GM12878 (cell line): ENCODE results near the gene MYO7B. TPM values are rescaled to one million over a fixed set of nuclear protein-coding genes. Genes with fewer than 3 reads are reported as not detected.
A peak's percentile ranks its signal among the peaks of the same experiment; 100 is the strongest.

Experiments used
- ATAC-seq: fragments of 200-7000 bp; cut with Tn5 transposase; 3 replicates; pipeline ENCODE4 v1.9.1; 2020; ENCODE audit warnings: mild to moderate bottlenecking, moderate library complexity
- BruUV-seq: library from RNA; stranded (reverse); fragments of 400-500 nt; replicated peaks from 2 replicates; lab custom pipeline; 2021; lab: Mats Ljungman, UMichigan
- CTCF ChIA-PET: fragments of 300-600 bp; sonication (Branson Sonifier 250); formaldehyde crosslinking; extraction: SDS; loops from one replicate; lab custom pipeline; 2021; ENCODE audit warnings: inconsistent platforms; lab: Yijun Ruan, JAX
- POLR2A ChIA-PET: fragments of 350-600 bp; formaldehyde crosslinking; extraction: SDS; loops from one replicate; lab custom pipeline; 2021; ENCODE audit warnings: inconsistent platforms; lab: Charles Lee
- RAD21 ChIA-PET: fragments of 300-600 bp; sonication (Branson Sonifier 250); formaldehyde crosslinking; loops from one replicate; lab custom pipeline; 2023; ENCODE audit warnings: antibody characterized with exemption; ENCODE audit not compliant: unreplicated experiment; lab: Charles Lee
- SMC1A ChIA-PET: fragments of 300-600 bp; sonication (Branson Sonifier 250); formaldehyde crosslinking; loops from one replicate; lab custom pipeline; 2023; ENCODE audit not compliant: unreplicated experiment, uncharacterized antibody; lab: Charles Lee
- DNase-seq: peaks from one replicate; pipeline ENCODE4 v3.0.0-alpha.2; 2011; ENCODE audit warnings: low read depth, low spot score
- FAIRE-seq: peaks from 3 replicates; lab custom pipeline; 2011; peaks lifted over from hg19 to GRCh38; lab: Jason Lieb, UNC
- H2AFZ ChIP-seq: 2 replicates; pipeline ENCODE4 v1.6.0; 2011; ENCODE audit warnings: low read depth, low read length, control low read depth; ENCODE audit not compliant: control insufficient read depth
- H3K27ac ChIP-seq: 2 replicates; pipeline ENCODE4 v1.5.1; 2011; ENCODE audit warnings: control low read depth; ENCODE audit not compliant: control insufficient read depth, insufficient read depth
- H3K27me3 ChIP-seq, 2 experiments: replicated peaks in 1 of 2; 2 replicates each; pipeline versions ENCODE4 v1.6.0 to v1.6.1; 2011; ENCODE audit warnings: low read length in 1 of 2; ENCODE audit not compliant: control insufficient read depth in 2 of 2, insufficient read depth in 2 of 2
- H3K36me3 ChIP-seq, 2 experiments: 2 replicates each; pipeline ENCODE4 v1.5.1; 2011; ENCODE audit warnings: low read length in 1 of 2; ENCODE audit not compliant: control insufficient read depth in 2 of 2, insufficient read depth in 2 of 2
- H3K4me1 ChIP-seq: 2 replicates; pipeline ENCODE4 v1.6.1; 2011; ENCODE audit warnings: mild to moderate bottlenecking, low read length, moderate library complexity, mixed read lengths; ENCODE audit not compliant: control insufficient read depth, insufficient read depth
- H3K4me2 ChIP-seq: 2 replicates; pipeline ENCODE4 v1.6.0; 2011; ENCODE audit warnings: control low read depth; ENCODE audit not compliant: control insufficient read depth, insufficient read depth
- H3K4me3 ChIP-seq: fragments of 200-600 bp; sonication (generic); 2 replicates; pipeline ENCODE4 v1.5.1; 2016
- H3K79me2 ChIP-seq: 2 replicates; pipeline ENCODE4 v1.6.0; 2011; ENCODE audit warnings: low read length; ENCODE audit not compliant: control insufficient read depth, insufficient read depth
- H3K9ac ChIP-seq: 2 replicates; pipeline ENCODE4 v1.8.0; 2011; ENCODE audit warnings: low read length, control low read depth, mixed read lengths; ENCODE audit not compliant: control insufficient read depth, insufficient read depth
- H3K9me3 ChIP-seq: replicated peaks from 3 replicates; pipeline ENCODE4 v1.5.1; 2011; ENCODE audit warnings: mild to moderate bottlenecking, low read length; ENCODE audit not compliant: control insufficient read depth, insufficient read depth
- H4K20me1 ChIP-seq: 2 replicates; pipeline ENCODE4 v1.6.0; 2011; ENCODE audit not compliant: control insufficient read depth, insufficient read depth
- CBX5 ChIP-seq: sonication (generic); IDR thresholded peaks from 2 replicates; pipeline ENCODE4 v1.6.1; 2016; ENCODE audit warnings: low read depth, moderate library complexity, mild to moderate bottlenecking, inconsistent platforms
- RFX5 ChIP-seq: IDR thresholded peaks from 2 replicates; pipeline ENCODE4 v1.6.1; 2011; ENCODE audit warnings: low read depth, low read length, improper control_type of control experiment
- SRF ChIP-seq, 2 experiments: IDR thresholded peaks; 2 replicates each; pipeline ENCODE4 v1.6.1; 2011; ENCODE audit warnings: low read depth in 2 of 2, low read length in 2 of 2, mild to moderate bottlenecking in 1 of 2, moderate library complexity in 1 of 2
- ZNF217 ChIP-seq: fragments of 450-650 bp; IDR thresholded peaks from 2 replicates; pipeline ENCODE4 v1.6.1; 2017; ENCODE audit warnings: antibody characterized with exemption, mild to moderate bottlenecking
- WGBS: methylation state at CpG from one replicate; pipeline ENCODE4 v1.1.6; 2016; ENCODE audit warnings: low lambda C conversion rate; ENCODE audit not compliant: insufficient replicate concordance, insufficient coverage; ENCODE audit errors: missing lambda C conversion rate; 5-methylcytosine and 5-hydroxymethylcytosine counted together
- in situ Hi-C: fragments of 300-500 bp; cut with MboI; formaldehyde crosslinking; loops from 9 replicates; pipeline ENCODE4 v1.14.3; 2018; ENCODE audit warnings: mixed read lengths
- intact Hi-C: fragments of 100-400 bp; cut with micrococcal nuclease; formaldehyde crosslinking; loops from one replicate; pipeline ENCODE4 v1.14.2; 2022; ENCODE audit not compliant: unreplicated experiment
- polyA plus RNA-seq, 11 experiments: library from polyadenylated mRNA; depleted of rRNA in 4 of 11; unstranded in 6 of 11; stranded (reverse) in 5 of 11; fragments of >200 nt; fragmentation: Nextera tagmentation in 4 of 11; fragmentation: Illumina TruSeq in 1 of 11; extraction: Ambion mirVana in 4 of 11; extraction: Trizol in 1 of 11; gene quantifications; 1 replicate in 1 of 11; 2 replicates in 10 of 11; pipeline versions ENCODE4 v1.2.1 to v1.2.3, GENCODE V29; 2011 to 2016; ENCODE audit warnings: inconsistent platforms in 2 of 11, missing spikeins in 2 of 11, low read depth in 1 of 11
- total RNA-seq, 4 experiments: library from RNA; depleted of rRNA in 3 of 4; stranded (reverse); fragments of >200 nt in 3 of 4; fragmentation: Illumina TruSeq in 1 of 4; extraction: Trizol in 1 of 4; gene quantifications; 2 replicates each; pipeline versions ENCODE4 v1.2.1 to v1.2.3, GENCODE V29; 2013 to 2021
- TF ChIP-seq, protein P1 (sequence below): fragments of 150-350 bp; IDR thresholded peaks from 2 replicates; pipeline ENCODE4 v1.6.1; 2016; ENCODE audit warnings: low read depth, low read length

Gene MYO7B
- total and polyA plus RNA-seq, 10 of the 15 experiments (the other 5 are each of a cell fraction or from before 2014, with no cell fraction given): 0.08 to 4.8 (median 1.2) TPM

DNA sequence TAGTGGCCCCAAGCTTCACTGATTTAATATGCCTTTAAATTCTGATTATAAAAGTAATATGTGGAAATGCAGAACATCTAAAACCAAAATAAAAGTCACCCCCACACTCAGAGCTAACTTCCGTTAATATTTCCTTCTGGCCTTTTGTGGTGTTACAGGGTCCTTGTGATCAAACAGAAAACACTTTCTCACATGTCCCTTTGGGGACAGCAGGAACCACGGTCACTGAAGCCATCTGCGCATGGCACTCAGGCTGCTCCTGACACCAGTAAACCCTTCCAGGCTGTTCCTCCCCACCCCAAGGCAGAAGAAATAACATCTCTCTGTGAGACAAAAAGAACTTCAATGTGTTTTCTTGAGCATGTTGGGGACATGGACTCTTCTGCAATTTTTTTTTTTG, 85.4 kb downstream of the MYO7B start:
- intact Hi-C loops: no loop called here

More for the DNA sequence above, 85.4 kb downstream of the MYO7B start:
- Histone ChIP-seq H3K4me2 (no peak overlapping the region), H3K9ac (no peak overlapping the region), H3K27me3 (no peaks in the 10 kb centered on the region), H4K20me1 (no peaks in the 10 kb centered on the region), H3K79me2 (no peaks in the 10 kb centered on the region), H3K36me3 (no peaks in the 10 kb centered on the region), H2AFZ (no peak overlapping the region), H3K4me1 (no peaks in the 10 kb centered on the region), H3K9me3 (no peaks in the 10 kb centered on the region), H3K27ac (no peak overlapping the region), H3K4me3 (no peak overlapping the region)
- WGBS: 22% methylated on average over 3 of the region's 3 CpGs
- ChIA-PET SMC1A (interaction anchor here (1.6 kb wide), 1 partner anchor 30 kb away, joined by 3 read pairs; no protein-coding TSS in a partner anchor), POLR2A (no interaction called here), CTCF (interaction anchor here (1.1 kb wide), 1 partner anchor 30 kb away, joined by 7 read pairs; no protein-coding TSS in a partner anchor), RAD21 (no interaction called here)
- DNase-seq: no peak
- TF ChIP-seq CBX5 (no peak), RFX5 (no peak), SRF (IDR thresholded peaks at IDR 0.05; ENCODE audit: low read depth in 2 of 2, low read length in 2 of 2) (peak in 1 of 2 experiments; percentile 72; a peak in 2 of 4 replicates), ZNF217 (no peak)
- TF ChIP-seq, protein P1, sequence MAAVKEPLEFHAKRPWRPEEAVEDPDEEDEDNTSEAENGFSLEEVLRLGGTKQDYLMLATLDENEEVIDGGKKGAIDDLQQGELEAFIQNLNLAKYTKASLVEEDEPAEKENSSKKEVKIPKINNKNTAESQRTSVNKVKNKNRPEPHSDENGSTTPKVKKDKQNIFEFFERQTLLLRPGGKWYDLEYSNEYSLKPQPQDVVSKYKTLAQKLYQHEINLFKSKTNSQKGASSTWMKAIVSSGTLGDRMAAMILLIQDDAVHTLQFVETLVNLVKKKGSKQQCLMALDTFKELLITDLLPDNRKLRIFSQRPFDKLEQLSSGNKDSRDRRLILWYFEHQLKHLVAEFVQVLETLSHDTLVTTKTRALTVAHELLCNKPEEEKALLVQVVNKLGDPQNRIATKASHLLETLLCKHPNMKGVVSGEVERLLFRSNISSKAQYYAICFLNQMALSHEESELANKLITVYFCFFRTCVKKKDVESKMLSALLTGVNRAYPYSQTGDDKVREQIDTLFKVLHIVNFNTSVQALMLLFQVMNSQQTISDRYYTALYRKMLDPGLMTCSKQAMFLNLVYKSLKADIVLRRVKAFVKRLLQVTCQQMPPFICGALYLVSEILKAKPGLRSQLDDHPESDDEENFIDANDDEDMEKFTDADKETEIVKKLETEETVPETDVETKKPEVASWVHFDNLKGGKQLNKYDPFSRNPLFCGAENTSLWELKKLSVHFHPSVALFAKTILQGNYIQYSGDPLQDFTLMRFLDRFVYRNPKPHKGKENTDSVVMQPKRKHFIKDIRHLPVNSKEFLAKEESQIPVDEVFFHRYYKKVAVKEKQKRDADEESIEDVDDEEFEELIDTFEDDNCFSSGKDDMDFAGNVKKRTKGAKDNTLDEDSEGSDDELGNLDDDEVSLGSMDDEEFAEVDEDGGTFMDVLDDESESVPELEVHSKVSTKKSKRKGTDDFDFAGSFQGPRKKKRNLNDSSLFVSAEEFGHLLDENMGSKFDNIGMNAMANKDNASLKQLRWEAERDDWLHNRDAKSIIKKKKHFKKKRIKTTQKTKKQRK: no peak
- FAIRE-seq: no peak
- no peak for ATAC-seq
- no TSS peak for BruUV-seq
- in situ Hi-C loops: no loop called here
